ENCODE results near the gene SETD3. TPM values are rescaled to one million over a fixed set of nuclear protein-coding genes. Genes with fewer than 3 reads are reported as not detected.

SETD3 gene
- total RNA-seq, 1 donor from 2014 or later = 54.2 TPM

GRCh38 chr14:99422228-99423010 is 58.2 kb downstream of the SETD3 start:
- Mint-ChIP-seq H3K36me3 (ENCODE audit: low read depth) (peaks cover 5% of the 10 kb centered on the region), H3K27me3 (ENCODE audit: low read depth) (no peaks in the 10 kb centered on the region), H3K9me3 (ENCODE audit: low read depth) (no peaks in the 10 kb centered on the region), H3K4me1 (ENCODE audit: low read depth) (peaks cover 16% of the 10 kb centered on the region), H3K27ac (ENCODE audit: unreplicated experiment) (no peak overlapping the region), H3K4me3 (ENCODE audit: unreplicated experiment) (no peak overlapping the region)
- no peak for TF ChIP-seq CTCF (IDR thresholded peaks at IDR 0.05)
- DNase-seq (ENCODE audit: low spot score) = no peak

- DNase-seq (ENCODE audit: low spot score) = no peak
- peaks cover 5% of the 10 kb centered on the region for H3K36me3 Mint-ChIP-seq (ENCODE audit: low read depth)
- no peaks in the 10 kb centered on the region for H3K9me3 Mint-ChIP-seq (ENCODE audit: low read depth)
- no peak for TF ChIP-seq CTCF (IDR thresholded peaks at IDR 0.05)
- no peaks in the 10 kb centered on the region for H3K27me3 Mint-ChIP-seq (ENCODE audit: low read depth)
- no peak overlapping the region for H3K4me3 Mint-ChIP-seq (ENCODE audit: unreplicated experiment)
- H3K4me1 Mint-ChIP-seq (ENCODE audit: low read depth) = peaks cover 16% of the 10 kb centered on the region
- no peak overlapping the region for H3K27ac Mint-ChIP-seq (ENCODE audit: unreplicated experiment)
These were observed 59.9 kb downstream of the SETD3 start for GRCh38 chr14:99420711-99421110.

GRCh38 chr14:99419905-99420304 is 60.8 kb downstream of the SETD3 start:
- no peak for TF ChIP-seq CTCF (IDR thresholded peaks at IDR 0.05)
- Mint-ChIP-seq H3K4me3 (ENCODE audit: unreplicated experiment) (no peak overlapping the region), H3K27me3 (ENCODE audit: low read depth) (no peaks in the 10 kb centered on the region), H3K27ac (ENCODE audit: unreplicated experiment) (no peak overlapping the region), H3K4me1 (ENCODE audit: low read depth) (peaks cover 22% of the 10 kb centered on the region), H3K36me3 (ENCODE audit: low read depth) (peaks cover 5% of the 10 kb centered on the region), H3K9me3 (ENCODE audit: low read depth) (no peaks in the 10 kb centered on the region)
- DNase-seq (ENCODE audit: low spot score) = no peak

GRCh38 chr14:99418242-99418641 is 62.4 kb downstream of the SETD3 start:
- Mint-ChIP-seq H3K9me3 (ENCODE audit: low read depth) (no peaks in the 10 kb centered on the region), H3K27me3 (ENCODE audit: low read depth) (no peaks in the 10 kb centered on the region), H3K4me3 (ENCODE audit: unreplicated experiment) (no peak overlapping the region), H3K36me3 (ENCODE audit: low read depth) (peaks cover 2% of the 10 kb centered on the region), H3K27ac (ENCODE audit: unreplicated experiment) (no peak overlapping the region), H3K4me1 (ENCODE audit: low read depth) (peaks cover 15% of the 10 kb centered on the region)
- no peak for DNase-seq (ENCODE audit: low spot score)
- no peak for TF ChIP-seq CTCF (IDR thresholded peaks at IDR 0.05)

- no peak overlapping the region for H3K27ac Mint-ChIP-seq (ENCODE audit: unreplicated experiment)
- H3K36me3 Mint-ChIP-seq (ENCODE audit: low read depth) = peaks cover 3% of the 10 kb centered on the region
- H3K9me3 Mint-ChIP-seq (ENCODE audit: low read depth) = no peaks in the 10 kb centered on the region
- H3K4me3 Mint-ChIP-seq (ENCODE audit: unreplicated experiment) = no peak overlapping the region
- TF ChIP-seq CTCF (IDR thresholded peaks at IDR 0.05) = no peak
- no peaks in the 10 kb centered on the region for H3K27me3 Mint-ChIP-seq (ENCODE audit: low read depth)
- DNase-seq (ENCODE audit: low spot score) = no peak
- H3K4me1 Mint-ChIP-seq (ENCODE audit: low read depth) = peaks cover 24% of the 10 kb centered on the region
These were observed 63.8 kb downstream of the SETD3 start for GRCh38 chr14:99416909-99417308.

Measured in chondrocyte (in vitro differentiated cells).